GM19463 (cell line): ENCODE results near the gene CLDN14.
"Not testable (repeated sequence)": the region's sequence is repeated elsewhere in the genome, so short reads cannot be mapped to it uniquely, and the experiment has no call there.

Experiments used
- ATAC-seq: cut with Tn5 transposase; IDR thresholded peaks from one replicate; pipeline ENCODE4 v1.9.1; 2021; ENCODE audit warnings: mild to moderate bottlenecking, moderate library complexity; ENCODE audit not compliant: unreplicated experiment

The CLDN14 gene

GRCh38 chr21:36502365-36502764, 22.4 kb upstream of the CLDN14 start:
- no peak for ATAC-seq

GRCh38 chr21:36501589-36501892, 21.6 kb upstream of the CLDN14 start:
- ATAC-seq: no peak

- ATAC-seq: no peak
These were observed 19.9 kb upstream of the CLDN14 start for GRCh38 chr21:36499578-36500471.

GRCh38 chr21:36494557-36494956, 14.6 kb upstream of the CLDN14 start:
- ATAC-seq: no peak

- ATAC-seq: no peak
These were observed 11.4 kb upstream of the CLDN14 start for GRCh38 chr21:36491209-36491910.

- ATAC-seq: no peak
These were observed 9.8 kb upstream of the CLDN14 start for GRCh38 chr21:36489776-36490165.

- ATAC-seq: no peak
These were observed 9.3 kb upstream of the CLDN14 start for GRCh38 chr21:36489103-36489775.

DNA sequence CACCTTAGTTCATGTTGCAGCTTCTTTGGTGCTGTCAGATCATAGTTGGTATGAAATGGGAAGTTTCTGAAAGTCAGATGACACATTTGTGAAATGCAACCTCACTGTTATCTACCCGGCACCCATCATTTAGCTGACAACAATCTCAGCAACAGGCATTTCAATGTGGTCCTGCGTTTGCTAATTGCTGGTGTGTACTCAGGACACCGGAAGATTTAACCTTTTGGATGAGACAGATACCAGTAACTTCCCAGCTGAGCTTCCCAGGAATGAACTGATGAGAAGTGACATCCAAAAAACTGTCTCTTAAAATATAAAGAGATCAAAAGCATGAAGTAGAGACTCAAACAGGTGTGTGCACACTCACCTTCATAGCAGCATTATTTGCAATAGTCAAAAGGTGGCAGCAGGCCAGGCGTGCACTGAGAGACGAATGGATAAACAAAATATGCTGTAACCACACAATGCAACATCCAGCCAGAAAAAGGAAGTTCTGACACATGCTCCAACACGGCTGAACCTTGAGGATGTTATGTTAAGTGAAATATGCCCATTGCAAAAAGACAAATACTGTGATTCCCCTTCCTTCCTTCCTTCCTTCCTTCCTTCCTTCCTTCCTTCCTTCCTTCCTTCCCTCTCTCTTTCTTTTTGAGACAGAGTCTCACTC, 7.9 kb upstream of the CLDN14 start:
- no peak for ATAC-seq

- ATAC-seq: no peak
These were observed 6.3 kb upstream of the CLDN14 start for GRCh38 chr21:36486246-36486645.

GRCh38 chr21:36485476-36485875, 5.6 kb upstream of the CLDN14 start:
- ATAC-seq: no peak

- ATAC-seq: no peak
These were observed 3.2 kb upstream of the CLDN14 start for GRCh38 chr21:36483095-36483494.

- ATAC-seq: no peak
These were observed 2.8 kb upstream of the CLDN14 start for GRCh38 chr21:36482673-36483072.

- no peak for ATAC-seq
These were observed 2.3 kb upstream of the CLDN14 start for GRCh38 chr21:36482181-36482580.

GRCh38 chr21:36481639-36482038, 1.7 kb upstream of the CLDN14 start:
- no peak for ATAC-seq

DNA sequence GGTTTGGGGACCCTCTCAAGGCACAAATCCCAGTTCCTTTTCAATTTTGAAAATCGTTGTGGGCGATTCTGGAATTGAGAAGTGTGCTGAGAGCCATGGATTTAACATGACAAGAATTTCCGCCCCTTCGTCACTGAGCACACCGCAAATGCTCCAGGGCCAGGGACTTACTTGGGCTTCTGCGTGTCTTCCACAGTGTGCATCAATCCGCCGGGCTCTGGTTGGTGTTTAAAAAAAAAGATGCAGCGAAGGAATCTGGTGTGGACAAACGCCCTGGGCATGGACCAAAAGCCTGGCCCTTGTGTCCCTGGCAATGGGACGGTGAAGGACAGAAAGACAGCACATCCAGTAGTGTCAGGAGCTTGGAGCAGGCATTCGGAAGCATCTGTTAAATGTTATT, 696 bp upstream of the CLDN14 start:
- no peak for ATAC-seq

GRCh38 chr21:36478941-36479340, 981 bp downstream of the CLDN14 start:
- ATAC-seq: no peak

- no peak for ATAC-seq
These were observed 1.7 kb downstream of the CLDN14 start for GRCh38 chr21:36478207-36478701.

GRCh38 chr21:36477559-36477958, 2.4 kb downstream of the CLDN14 start:
- no peak for ATAC-seq

GRCh38 chr21:36477001-36477400, 2.9 kb downstream of the CLDN14 start:
- ATAC-seq: no peak

- ATAC-seq: not testable (repeated sequence)
These were observed 3.4 kb downstream of the CLDN14 start for GRCh38 chr21:36476541-36476940.

DNA sequence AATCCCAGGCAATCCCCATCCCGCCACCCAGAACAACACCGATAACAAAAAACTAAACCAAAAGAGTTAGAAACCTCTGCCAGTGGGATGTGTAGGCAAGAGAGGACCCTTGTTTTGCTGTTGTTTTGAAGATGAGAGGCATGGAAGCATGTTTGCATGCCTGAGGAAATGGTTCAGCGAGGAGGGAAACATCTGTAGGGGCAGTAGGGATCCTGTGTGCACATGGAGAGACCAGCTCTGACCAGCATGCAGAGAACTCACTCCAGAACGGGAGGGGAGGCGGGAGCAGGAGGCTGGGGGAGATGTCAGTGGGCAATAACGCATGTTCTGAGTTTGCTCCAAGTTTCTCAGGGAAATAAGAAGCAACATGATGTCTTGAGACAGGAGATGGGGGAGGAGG, 5.3 kb downstream of the CLDN14 start:
- ATAC-seq: no peak
